B cell (primary cell): ENCODE results near the gene NFASC.

Experiments used
- EZH2 ChIP-seq: IDR thresholded peaks from 2 replicates; pipeline ENCODE4 v1.6.1; 2012; ENCODE audit warnings: borderline replicate concordance, low read depth, mild to moderate bottlenecking, moderate library complexity, low read length; ENCODE audit not compliant: insufficient read depth, poor library complexity, severe bottlenecking
- TF ChIP-seq, protein P1 (sequence below): fragments of 200-600 bp; IDR thresholded peaks from one replicate; pipeline ENCODE4 v1.8.0; 2022; ENCODE audit warnings: antibody characterized with exemption, mild to moderate bottlenecking

- TF ChIP-seq, protein P1, sequence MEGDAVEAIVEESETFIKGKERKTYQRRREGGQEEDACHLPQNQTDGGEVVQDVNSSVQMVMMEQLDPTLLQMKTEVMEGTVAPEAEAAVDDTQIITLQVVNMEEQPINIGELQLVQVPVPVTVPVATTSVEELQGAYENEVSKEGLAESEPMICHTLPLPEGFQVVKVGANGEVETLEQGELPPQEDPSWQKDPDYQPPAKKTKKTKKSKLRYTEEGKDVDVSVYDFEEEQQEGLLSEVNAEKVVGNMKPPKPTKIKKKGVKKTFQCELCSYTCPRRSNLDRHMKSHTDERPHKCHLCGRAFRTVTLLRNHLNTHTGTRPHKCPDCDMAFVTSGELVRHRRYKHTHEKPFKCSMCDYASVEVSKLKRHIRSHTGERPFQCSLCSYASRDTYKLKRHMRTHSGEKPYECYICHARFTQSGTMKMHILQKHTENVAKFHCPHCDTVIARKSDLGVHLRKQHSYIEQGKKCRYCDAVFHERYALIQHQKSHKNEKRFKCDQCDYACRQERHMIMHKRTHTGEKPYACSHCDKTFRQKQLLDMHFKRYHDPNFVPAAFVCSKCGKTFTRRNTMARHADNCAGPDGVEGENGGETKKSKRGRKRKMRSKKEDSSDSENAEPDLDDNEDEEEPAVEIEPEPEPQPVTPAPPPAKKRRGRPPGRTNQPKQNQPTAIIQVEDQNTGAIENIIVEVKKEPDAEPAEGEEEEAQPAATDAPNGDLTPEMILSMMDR = no peak
- TF ChIP-seq EZH2 = no peak
Measured at GRCh38 chr1:204885288-204885711, 14.6 kb downstream of the NFASC start.
